NCI-H146 treated with DMSO at 0.1 percent for 48 hours (cell line): Measurements from ENCODE around the gene TMEM178B.

Source experiments
- DNase-seq: peaks from one replicate; lab custom pipeline; 2025; ENCODE audit not compliant: unreplicated experiment; lab: John Stamatoyannopoulos, UW

TMEM178B gene

GRCh38 chr7:141416650-141417270 lies 342.9 kb downstream of the TMEM178B start:
- peak; percentile 10 for DNase-seq

- DNase-seq: no peak
Observed at GRCh38 chr7:141417506-141417905, 343.6 kb downstream of the TMEM178B start.

GRCh38 chr7:141418066-141418465 lies 344.2 kb downstream of the TMEM178B start:
- no peak for DNase-seq

DNA sequence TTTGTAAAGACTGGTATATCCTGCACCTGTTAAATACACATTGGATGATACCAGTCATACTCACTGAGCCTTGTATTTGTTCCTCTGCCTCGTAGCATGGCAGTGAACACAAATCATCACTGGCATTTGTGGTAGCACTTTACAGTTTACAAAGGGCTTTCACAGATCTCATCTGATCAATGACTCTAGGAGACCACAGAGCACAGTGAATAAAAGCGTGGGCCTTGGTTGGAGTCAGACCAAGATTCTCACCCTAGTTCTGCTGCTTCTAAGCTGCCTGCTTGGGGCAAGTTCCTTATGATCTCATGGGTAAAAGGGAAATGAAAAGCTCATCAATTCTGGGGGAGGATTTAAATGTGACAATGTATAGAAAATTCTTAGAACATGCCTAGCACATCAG lies 347.4 kb downstream of the TMEM178B start:
- DNase-seq: no peak

GRCh38 chr7:141427134-141427533 lies 353.3 kb downstream of the TMEM178B start:
- no peak for DNase-seq

GRCh38 chr7:141430455-141431139 lies 356.7 kb downstream of the TMEM178B start:
- peak; percentile 76 for DNase-seq

DNA sequence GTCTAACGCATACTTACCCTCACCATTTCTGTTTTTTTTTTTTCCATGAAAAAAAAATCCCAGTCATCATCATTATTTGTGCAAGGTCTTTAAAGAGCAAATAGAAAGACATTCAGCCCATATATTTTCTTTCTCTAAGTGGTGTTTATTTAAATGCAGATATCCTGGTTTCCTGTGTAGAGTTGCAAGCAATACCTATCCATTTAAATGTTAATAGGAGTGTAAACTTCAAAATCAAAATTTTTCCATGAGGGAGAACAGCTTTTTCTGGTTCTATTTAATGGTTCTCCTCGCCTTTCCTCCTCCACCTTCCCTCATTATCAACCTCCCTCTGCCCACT lies 357.2 kb downstream of the TMEM178B start:
- DNase-seq: no peak

GRCh38 chr7:141431711-141432110 lies 357.8 kb downstream of the TMEM178B start:
- no peak for DNase-seq

DNA sequence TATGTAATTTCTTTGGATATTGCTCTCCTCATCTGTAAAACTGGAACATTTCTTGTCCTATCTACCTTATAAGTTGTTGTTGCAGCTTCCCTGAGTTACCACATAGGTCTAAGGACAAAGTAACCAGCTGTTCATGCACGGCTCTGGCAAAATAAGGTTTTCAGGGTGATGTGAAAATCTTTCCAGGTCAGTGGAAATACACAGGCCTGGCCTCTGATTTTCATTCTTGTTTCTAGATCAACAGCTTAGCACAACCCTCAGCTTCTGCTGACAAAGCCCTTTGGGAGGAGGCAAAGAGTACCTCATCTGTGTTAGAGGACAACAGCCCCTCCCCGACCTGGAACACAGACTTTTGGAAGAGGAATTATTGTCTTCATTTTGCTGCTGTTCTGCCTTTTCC lies 359.8 kb downstream of the TMEM178B start:
- no peak for DNase-seq

DNA sequence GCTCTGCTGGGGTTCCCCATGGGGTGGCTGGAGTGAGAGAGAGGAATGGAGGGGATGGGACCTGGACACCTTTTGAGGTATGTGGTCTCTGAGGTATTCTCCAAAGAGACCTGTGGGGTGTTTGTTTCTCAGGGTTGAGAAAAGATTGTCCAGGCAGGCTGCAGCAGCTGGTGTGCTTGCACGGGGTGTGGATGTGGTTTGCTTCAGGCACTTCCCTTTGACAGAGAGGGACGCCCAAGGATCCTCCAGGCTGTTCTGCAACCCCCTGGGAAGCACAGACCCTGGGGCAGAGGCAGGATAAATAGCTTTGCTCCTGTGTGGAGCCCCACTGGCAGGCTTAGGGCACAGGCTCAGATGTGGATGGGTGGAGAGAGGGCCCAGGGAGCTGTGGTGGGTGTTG lies 362.3 kb downstream of the TMEM178B start:
- peak; percentile 28 for DNase-seq

GRCh38 chr7:141436575-141437075 lies 362.8 kb downstream of the TMEM178B start:
- peak; percentile 67 for DNase-seq

GRCh38 chr7:141439164-141439563 lies 365.3 kb downstream of the TMEM178B start:
- DNase-seq: no peak

DNA sequence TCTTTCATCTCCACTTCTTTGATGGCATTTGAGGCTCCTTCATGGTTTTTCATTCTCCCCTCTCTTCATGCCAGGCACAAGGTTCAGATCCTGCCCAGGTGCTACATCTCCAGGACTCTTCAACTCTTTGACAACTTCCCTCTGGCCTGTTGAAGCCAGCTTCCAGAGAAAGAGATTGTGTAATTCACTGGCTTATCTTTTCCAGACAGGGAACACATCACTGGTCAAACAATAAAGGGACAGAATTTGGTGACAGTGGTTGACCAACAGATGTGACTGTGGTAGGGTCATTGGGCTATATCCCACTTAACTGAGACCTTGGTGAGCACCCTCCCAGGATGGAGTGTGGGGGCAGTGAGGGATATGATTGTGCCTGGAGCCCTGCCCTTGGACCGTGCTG lies 365.9 kb downstream of the TMEM178B start:
- no peak for DNase-seq

- DNase-seq: no peak
Observed at GRCh38 chr7:141441837-141442627, 368.2 kb downstream of the TMEM178B start.

DNA sequence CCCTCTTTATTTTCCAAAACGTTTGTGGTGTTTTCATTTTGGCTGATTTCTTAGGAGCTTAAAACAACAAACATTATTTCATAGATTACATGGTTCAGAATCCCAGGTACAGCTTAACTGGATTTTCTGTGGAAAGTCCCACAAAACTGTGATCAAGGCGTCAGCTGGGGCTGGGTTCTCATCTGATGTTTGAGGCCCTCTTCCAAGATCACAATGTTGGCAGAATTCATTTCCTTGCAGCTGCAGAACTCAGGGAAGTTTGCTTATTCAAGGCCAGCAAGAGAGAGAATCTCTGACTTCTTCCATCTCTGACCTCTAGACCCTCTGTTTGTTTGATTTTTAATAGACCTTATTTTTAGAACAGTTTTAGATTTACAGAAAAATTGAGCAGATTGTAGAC lies 368.9 kb downstream of the TMEM178B start:
- DNase-seq: no peak

DNA sequence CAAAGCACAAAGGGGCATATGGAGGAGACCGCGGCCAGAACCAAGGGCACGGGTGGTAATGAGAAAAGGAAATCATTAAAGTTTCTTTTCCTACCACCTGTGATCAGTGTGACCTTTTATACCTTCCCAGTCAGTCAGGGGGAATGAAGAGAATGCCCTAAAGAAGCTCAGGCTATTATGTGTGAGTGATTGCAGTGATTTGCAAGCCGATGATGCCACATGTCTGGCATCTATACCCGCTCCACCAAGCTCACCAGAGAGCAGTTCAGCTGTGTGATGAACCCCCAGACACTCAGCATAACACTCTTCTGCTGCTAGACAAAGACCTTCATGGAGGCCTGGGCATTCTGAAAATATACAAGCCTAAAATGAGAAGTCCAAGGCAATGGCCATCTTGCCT lies 371.1 kb downstream of the TMEM178B start:
- DNase-seq: no peak

GRCh38 chr7:141451232-141451631 lies 377.4 kb downstream of the TMEM178B start:
- no peak for DNase-seq

DNA sequence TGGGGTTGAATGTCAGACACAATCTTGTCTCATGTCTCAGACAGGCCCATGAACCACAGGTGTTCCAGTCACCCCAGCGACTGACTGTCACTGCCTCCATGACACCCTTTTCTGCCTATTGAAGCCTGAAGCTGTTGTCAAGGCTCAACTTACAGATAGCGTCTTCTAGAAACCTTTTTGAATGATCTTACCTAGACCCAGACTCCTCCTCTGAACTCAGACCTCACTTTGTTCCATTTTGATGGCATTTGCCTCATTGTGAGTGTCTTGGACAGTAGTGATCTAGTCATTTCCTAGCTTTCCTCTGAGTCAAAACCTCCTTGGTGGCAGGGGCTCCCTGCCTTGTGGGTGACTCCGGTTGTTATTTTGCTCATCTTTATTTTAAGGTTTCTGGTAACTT lies 379.0 kb downstream of the TMEM178B start:
- DNase-seq: no peak

DNA sequence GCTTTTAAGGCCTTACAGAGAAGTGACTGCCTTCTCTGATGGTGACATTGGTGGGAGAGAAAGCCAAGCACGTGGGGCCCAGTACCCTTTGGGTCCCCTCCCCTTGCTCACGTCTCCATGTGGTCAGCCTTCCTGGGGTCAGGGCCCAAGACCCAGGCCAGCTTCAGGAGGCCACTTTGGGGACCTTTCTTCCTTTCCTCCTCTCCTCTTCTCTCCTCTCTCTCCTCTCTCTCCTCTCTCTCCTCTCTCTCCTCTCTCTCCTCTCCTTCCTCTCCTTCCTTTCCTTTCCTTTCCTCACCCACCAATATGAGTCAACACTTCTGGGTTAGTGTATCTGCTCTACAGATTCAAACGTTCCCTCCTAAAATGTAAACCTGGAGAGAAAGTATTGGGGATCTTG lies 380.5 kb downstream of the TMEM178B start:
- DNase-seq: no peak

- DNase-seq: no peak
Observed at GRCh38 chr7:141455723-141456122, 381.9 kb downstream of the TMEM178B start.

DNA sequence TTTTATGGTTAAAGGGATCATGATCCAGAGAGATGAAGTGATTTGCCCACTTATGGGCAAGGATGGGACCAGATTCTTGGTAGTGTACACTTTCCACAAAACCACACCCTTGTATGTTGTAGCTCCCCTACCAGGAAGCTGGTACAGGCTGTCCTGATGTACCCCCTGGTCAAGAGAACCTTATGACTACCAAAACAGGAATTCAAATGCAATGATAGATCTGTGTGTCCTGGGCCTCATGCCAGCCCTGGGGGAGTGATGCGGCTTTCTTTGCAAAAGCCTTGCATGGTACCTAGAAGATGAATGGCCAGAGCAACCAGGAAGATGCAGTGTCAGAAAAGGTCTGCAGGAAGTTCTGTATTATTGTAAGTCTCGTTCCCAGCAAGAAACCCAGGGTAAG lies 382.4 kb downstream of the TMEM178B start:
- no peak for DNase-seq

GRCh38 chr7:141456711-141457110 lies 382.8 kb downstream of the TMEM178B start:
- DNase-seq: no peak
